GM12878 (cell line): ENCODE results near the gene STX1A. TPM values are rescaled to one million over a fixed set of nuclear protein-coding genes. Genes with fewer than 3 reads are reported as not detected.

ENCODE experiments used
- ATAC-seq: fragments of 200-7000 bp; cut with Tn5 transposase; 3 replicates; pipeline ENCODE4 v1.9.1; 2020; ENCODE audit warnings: mild to moderate bottlenecking, moderate library complexity
- BruUV-seq: library from RNA; stranded (reverse); fragments of 400-500 nt; replicated peaks from 2 replicates; lab custom pipeline; 2021; lab: Mats Ljungman, UMichigan
- CTCF ChIA-PET: fragments of 300-600 bp; sonication (Branson Sonifier 250); formaldehyde crosslinking; extraction: SDS; loops from one replicate; lab custom pipeline; 2021; ENCODE audit warnings: inconsistent platforms; lab: Yijun Ruan, JAX
- POLR2A ChIA-PET: fragments of 350-600 bp; formaldehyde crosslinking; extraction: SDS; loops from one replicate; lab custom pipeline; 2021; ENCODE audit warnings: inconsistent platforms; lab: Charles Lee
- RAD21 ChIA-PET: fragments of 300-600 bp; sonication (Branson Sonifier 250); formaldehyde crosslinking; loops from one replicate; lab custom pipeline; 2023; ENCODE audit warnings: antibody characterized with exemption; ENCODE audit not compliant: unreplicated experiment; lab: Charles Lee
- SMC1A ChIA-PET: fragments of 300-600 bp; sonication (Branson Sonifier 250); formaldehyde crosslinking; loops from one replicate; lab custom pipeline; 2023; ENCODE audit not compliant: unreplicated experiment, uncharacterized antibody; lab: Charles Lee
- DNase-seq: peaks from one replicate; pipeline ENCODE4 v3.0.0-alpha.2; 2011; ENCODE audit warnings: low read depth, low spot score
- FAIRE-seq: peaks from 3 replicates; lab custom pipeline; 2011; peaks lifted over from hg19 to GRCh38; lab: Jason Lieb, UNC
- H2AFZ ChIP-seq: 2 replicates; pipeline ENCODE4 v1.6.0; 2011; ENCODE audit warnings: low read depth, low read length, control low read depth; ENCODE audit not compliant: control insufficient read depth
- H3K27ac ChIP-seq: 2 replicates; pipeline ENCODE4 v1.5.1; 2011; ENCODE audit warnings: control low read depth; ENCODE audit not compliant: control insufficient read depth, insufficient read depth
- H3K27me3 ChIP-seq, 2 experiments: replicated peaks in 1 of 2; 2 replicates each; pipeline versions ENCODE4 v1.6.0 to v1.6.1; 2011; ENCODE audit warnings: low read length in 1 of 2; ENCODE audit not compliant: control insufficient read depth in 2 of 2, insufficient read depth in 2 of 2
- H3K36me3 ChIP-seq, 2 experiments: 2 replicates each; pipeline ENCODE4 v1.5.1; 2011; ENCODE audit warnings: low read length in 1 of 2; ENCODE audit not compliant: control insufficient read depth in 2 of 2, insufficient read depth in 2 of 2
- H3K4me1 ChIP-seq: 2 replicates; pipeline ENCODE4 v1.6.1; 2011; ENCODE audit warnings: mild to moderate bottlenecking, low read length, moderate library complexity, mixed read lengths; ENCODE audit not compliant: control insufficient read depth, insufficient read depth
- H3K4me2 ChIP-seq: 2 replicates; pipeline ENCODE4 v1.6.0; 2011; ENCODE audit warnings: control low read depth; ENCODE audit not compliant: control insufficient read depth, insufficient read depth
- H3K4me3 ChIP-seq: fragments of 200-600 bp; sonication (generic); 2 replicates; pipeline ENCODE4 v1.5.1; 2016
- H3K79me2 ChIP-seq: 2 replicates; pipeline ENCODE4 v1.6.0; 2011; ENCODE audit warnings: low read length; ENCODE audit not compliant: control insufficient read depth, insufficient read depth
- H3K9ac ChIP-seq: 2 replicates; pipeline ENCODE4 v1.8.0; 2011; ENCODE audit warnings: low read length, control low read depth, mixed read lengths; ENCODE audit not compliant: control insufficient read depth, insufficient read depth
- H3K9me3 ChIP-seq: replicated peaks from 3 replicates; pipeline ENCODE4 v1.5.1; 2011; ENCODE audit warnings: mild to moderate bottlenecking, low read length; ENCODE audit not compliant: control insufficient read depth, insufficient read depth
- H4K20me1 ChIP-seq: 2 replicates; pipeline ENCODE4 v1.6.0; 2011; ENCODE audit not compliant: control insufficient read depth, insufficient read depth
- CHD4 ChIP-seq: fragments of 200-600 bp; sonication (generic); IDR thresholded peaks from 2 replicates; pipeline ENCODE4 v1.6.1; 2016; ENCODE audit warnings: mild to moderate bottlenecking
- DPF2 ChIP-seq: fragments of 450-650 bp; IDR thresholded peaks from 2 replicates; pipeline ENCODE4 v1.6.1; 2017; ENCODE audit warnings: mild to moderate bottlenecking
- ELK1 ChIP-seq: IDR thresholded peaks from 2 replicates; pipeline ENCODE4 v1.6.1; 2012; ENCODE audit warnings: low read depth, low read length, improper control_type of control experiment
- FOXK2 ChIP-seq: fragments of 450-650 bp; IDR thresholded peaks from 2 replicates; pipeline ENCODE4 v1.6.1; 2017; ENCODE audit warnings: mild to moderate bottlenecking, moderate library complexity
- FOXM1 ChIP-seq: IDR thresholded peaks from 2 replicates; pipeline ENCODE4 v1.6.1; 2012; ENCODE audit warnings: low read depth, mild to moderate bottlenecking, inconsistent platforms, low read length, moderate library complexity
- GABPA ChIP-seq: IDR thresholded peaks from 2 replicates; pipeline ENCODE4 v1.6.1; 2014; ENCODE audit warnings: antibody characterized with exemption, low read depth, mild to moderate bottlenecking, inconsistent platforms
- HSF1 ChIP-seq: fragments of 150-350 bp; IDR thresholded peaks from 2 replicates; pipeline ENCODE4 v1.6.1; 2014; ENCODE audit warnings: mild to moderate bottlenecking, low read depth, low read length
- PAX5 ChIP-seq: IDR thresholded peaks from 2 replicates; pipeline ENCODE4 v1.6.1; 2011; ENCODE audit warnings: low read depth, low read length, borderline replicate concordance
- PAX8 ChIP-seq: fragments of 450-650 bp; IDR thresholded peaks from 2 replicates; pipeline ENCODE4 v1.6.1; 2017; ENCODE audit warnings: mild to moderate bottlenecking, moderate library complexity
- PML ChIP-seq: IDR thresholded peaks from 2 replicates; pipeline ENCODE4 v1.6.1; 2012; ENCODE audit warnings: low read length, inconsistent platforms
- POLR2A ChIP-seq: IDR thresholded peaks from 2 replicates; pipeline ENCODE4 v1.6.1; 2011; ENCODE audit warnings: low read depth, mild to moderate bottlenecking, low read length
- RFX5 ChIP-seq: IDR thresholded peaks from 2 replicates; pipeline ENCODE4 v1.6.1; 2011; ENCODE audit warnings: low read depth, low read length, improper control_type of control experiment
- SIN3A ChIP-seq: IDR thresholded peaks from 2 replicates; pipeline ENCODE4 v1.6.1; 2012; ENCODE audit warnings: low read depth, low read length, improper control_type of control experiment
- ZBED1 ChIP-seq: IDR thresholded peaks from 2 replicates; pipeline ENCODE4 v1.6.1; 2016; ENCODE audit warnings: borderline replicate concordance
- ZNF207 ChIP-seq: fragments of 450-650 bp; IDR thresholded peaks from 2 replicates; pipeline ENCODE4 v1.6.1; 2014; ENCODE audit warnings: antibody characterized with exemption, mild to moderate bottlenecking, borderline replicate concordance
- WGBS: methylation state at CpG from one replicate; pipeline ENCODE4 v1.1.6; 2016; ENCODE audit warnings: low lambda C conversion rate; ENCODE audit not compliant: insufficient replicate concordance, insufficient coverage; ENCODE audit errors: missing lambda C conversion rate; 5-methylcytosine and 5-hydroxymethylcytosine counted together
- in situ Hi-C: fragments of 300-500 bp; cut with MboI; formaldehyde crosslinking; loops from 9 replicates; pipeline ENCODE4 v1.14.3; 2018; ENCODE audit warnings: mixed read lengths
- intact Hi-C: fragments of 100-400 bp; cut with micrococcal nuclease; formaldehyde crosslinking; loops from one replicate; pipeline ENCODE4 v1.14.2; 2022; ENCODE audit not compliant: unreplicated experiment
- polyA plus RNA-seq, 11 experiments: library from polyadenylated mRNA; depleted of rRNA in 4 of 11; unstranded in 6 of 11; stranded (reverse) in 5 of 11; fragments of >200 nt; fragmentation: Nextera tagmentation in 4 of 11; fragmentation: Illumina TruSeq in 1 of 11; extraction: Ambion mirVana in 4 of 11; extraction: Trizol in 1 of 11; gene quantifications; 1 replicate in 1 of 11; 2 replicates in 10 of 11; pipeline versions ENCODE4 v1.2.1 to v1.2.3, GENCODE V29; 2011 to 2016; ENCODE audit warnings: inconsistent platforms in 2 of 11, missing spikeins in 2 of 11, low read depth in 1 of 11
- total RNA-seq, 4 experiments: library from RNA; depleted of rRNA in 3 of 4; stranded (reverse); fragments of >200 nt in 3 of 4; fragmentation: Illumina TruSeq in 1 of 4; extraction: Trizol in 1 of 4; gene quantifications; 2 replicates each; pipeline versions ENCODE4 v1.2.1 to v1.2.3, GENCODE V29; 2013 to 2021

The STX1A gene
- total and polyA plus RNA-seq, 10 of the 15 experiments (the other 5 are each of a cell fraction or from before 2014, with no cell fraction given): 0.15 to 5.3 (median 2.5) TPM

- ChIA-PET POLR2A (no interaction called here), SMC1A (interaction anchor here (1.0 kb wide), 1 partner anchor 111 kb away, joined by 3 read pairs; no protein-coding TSS in a partner anchor), RAD21 (interaction anchor here (0.7 to 2.0 kb wide), 2 partner anchors 23 to 67 kb away, joined by 3 to 4 read pairs; no protein-coding TSS in a partner anchor), CTCF (interaction anchor here (0.6 to 0.8 kb wide), 2 partner anchors 13 to 114 kb away, joined by 3 to 4 read pairs; no protein-coding TSS in a partner anchor)
- H3K79me2 ChIP-seq: no peaks in the 10 kb centered on the region; the same call in 1 of the 2 replicates
- no peak for TF ChIP-seq SIN3A
- TF ChIP-seq ELK1: no peak
- TF ChIP-seq DPF2: no peak
- TF ChIP-seq FOXK2: no peak
- no peak for TF ChIP-seq PAX8
- TF ChIP-seq PML: no peak
- no peak for TF ChIP-seq RFX5
- no peak for TF ChIP-seq GABPA
- TF ChIP-seq CHD4: no peak
- TF ChIP-seq FOXM1: no peak
- TF ChIP-seq POLR2A: no peak
- TF ChIP-seq PAX5: no peak
- TF ChIP-seq HSF1: no peak
- no peak for TF ChIP-seq ZNF207
- TF ChIP-seq ZBED1: no peak
- no peaks in the 10 kb centered on the region for H3K9me3 ChIP-seq
- BruUV-seq: no TSS peak
- no peak for ATAC-seq
- H3K27ac ChIP-seq: no peak overlapping the region
- H3K36me3 ChIP-seq: peaks cover 0 to 8% of the 10 kb centered on the region in 2 experiments; a peak in 3 of 4 replicates
- intact Hi-C loops: no loop called here
- 94% methylated on average over 7 of the region's 7 CpGs for WGBS
- H3K27me3 ChIP-seq: no peaks in the 10 kb centered on the region
- no peak for DNase-seq
- in situ Hi-C loops: no loop called here
- FAIRE-seq: no peak
- H2AFZ ChIP-seq: no peak overlapping the region
- no peak overlapping the region for H3K4me3 ChIP-seq
- H3K4me2 ChIP-seq: no peak overlapping the region
- no peak overlapping the region for H3K9ac ChIP-seq
- no peaks in the 10 kb centered on the region; the same call in 1 of the 2 replicates for H3K4me1 ChIP-seq
- no peaks in the 10 kb centered on the region for H4K20me1 ChIP-seq
These were observed 20.7 kb upstream of the STX1A start for GRCh38 chr7:73740212-73740611.
